Smooth muscle cell (in vitro differentiated cells): ENCODE results near the gene LIPI. TPM values are rescaled to one million over a fixed set of nuclear protein-coding genes. Genes with fewer than 3 reads are reported as not detected.

ENCODE experiments used
- DNase-seq: peaks from one replicate; lab custom pipeline; 2025; ENCODE audit not compliant: unreplicated experiment; lab: John Stamatoyannopoulos, UW
- H2AFZ ChIP-seq: fragments of 200-600 bp; sonication (generic); 2 replicates; pipeline ENCODE4 v1.6.0; 2016; ENCODE audit warnings: antibody characterized with exemption, low read depth, mild to moderate bottlenecking
- H3F3A ChIP-seq: fragments of 200-600 bp; sonication (generic); 2 replicates; pipeline ENCODE4 v1.6.0; 2017; ENCODE audit warnings: antibody characterized with exemption, low read depth
- H3K27ac ChIP-seq: fragments of 200-600 bp; sonication (generic); 2 replicates; pipeline ENCODE4 v1.5.1; 2016; ENCODE audit warnings: low read depth, mild to moderate bottlenecking
- H3K27me3 ChIP-seq: fragments of 200-600 bp; sonication (generic); 2 replicates; pipeline ENCODE4 v1.6.1; 2016; ENCODE audit warnings: low read depth, mild to moderate bottlenecking
- H3K36me3 ChIP-seq: fragments of 200-600 bp; sonication (generic); 2 replicates; pipeline ENCODE4 v1.5.1; 2016; ENCODE audit warnings: low read depth
- H3K4me1 ChIP-seq: fragments of 200-600 bp; sonication (generic); 2 replicates; pipeline ENCODE4 v1.5.1; 2016; ENCODE audit warnings: low read depth
- H3K4me2 ChIP-seq: fragments of 200-600 bp; sonication (generic); 2 replicates; pipeline ENCODE4 v1.6.0; 2016; ENCODE audit warnings: mild to moderate bottlenecking
- H3K4me3 ChIP-seq: fragments of 200-600 bp; sonication (generic); 2 replicates; pipeline ENCODE4 v1.5.1; 2016; ENCODE audit warnings: mild to moderate bottlenecking
- H3K79me2 ChIP-seq: fragments of 200-600 bp; sonication (generic); 2 replicates; pipeline ENCODE4 v1.6.0; 2016; ENCODE audit warnings: low read depth, mild to moderate bottlenecking
- H3K9ac ChIP-seq: fragments of 200-600 bp; sonication (generic); 2 replicates; pipeline ENCODE4 v1.6.0; 2016; ENCODE audit warnings: low read depth
- H3K9me3 ChIP-seq: fragments of 200-600 bp; sonication (generic); replicated peaks from 2 replicates; pipeline ENCODE4 v1.5.1; 2016; ENCODE audit warnings: low read depth
- H4K20me1 ChIP-seq: fragments of 200-600 bp; sonication (generic); 2 replicates; pipeline ENCODE4 v1.6.0; 2016; ENCODE audit warnings: low read depth
- WGBS: methylation state at CpG from one replicate; pipeline ENCODE4 v1.1.7; 2016; ENCODE audit warnings: low lambda C conversion rate; 5-methylcytosine and 5-hydroxymethylcytosine counted together
- polyA plus RNA-seq: library from polyadenylated mRNA; unstranded; fragments of >200 nt; fragmentation: Nextera tagmentation; extraction: Ambion mirVana; gene quantifications from 2 replicates; pipeline ENCODE4 v1.2.1, GENCODE V29; 2016
- total RNA-seq: library from RNA; depleted of rRNA; stranded (reverse); fragments of >200 nt; gene quantifications from 2 replicates; pipeline ENCODE4 v1.2.3, GENCODE V29; 2014
- TF ChIP-seq, protein P1 (sequence below): fragments of 200-600 bp; sonication (generic); IDR thresholded peaks from 2 replicates; pipeline ENCODE4 v1.5.1; 2017; ENCODE audit warnings: borderline replicate concordance, mild to moderate bottlenecking, antibody characterized with exemption; ENCODE audit not compliant: insufficient read depth, poor library complexity, severe bottlenecking

Gene LIPI
- total and polyA plus RNA-seq, 2 experiments from 2014 or later: not detected

GRCh38 chr21:14121719-14122118, 89.0 kb downstream of the LIPI start:
- no peak overlapping the region for H3K4me3 ChIP-seq
- no peak overlapping the region for H3K4me2 ChIP-seq
- no peaks in the 10 kb centered on the region for H3K9me3 ChIP-seq
- H3K9ac ChIP-seq: no peak overlapping the region
- no peak for DNase-seq
- no peaks in the 10 kb centered on the region for H3K79me2 ChIP-seq
- H3F3A ChIP-seq: no peaks in the 10 kb centered on the region
- no peaks in the 10 kb centered on the region for H3K36me3 ChIP-seq
- TF ChIP-seq, protein P1, sequence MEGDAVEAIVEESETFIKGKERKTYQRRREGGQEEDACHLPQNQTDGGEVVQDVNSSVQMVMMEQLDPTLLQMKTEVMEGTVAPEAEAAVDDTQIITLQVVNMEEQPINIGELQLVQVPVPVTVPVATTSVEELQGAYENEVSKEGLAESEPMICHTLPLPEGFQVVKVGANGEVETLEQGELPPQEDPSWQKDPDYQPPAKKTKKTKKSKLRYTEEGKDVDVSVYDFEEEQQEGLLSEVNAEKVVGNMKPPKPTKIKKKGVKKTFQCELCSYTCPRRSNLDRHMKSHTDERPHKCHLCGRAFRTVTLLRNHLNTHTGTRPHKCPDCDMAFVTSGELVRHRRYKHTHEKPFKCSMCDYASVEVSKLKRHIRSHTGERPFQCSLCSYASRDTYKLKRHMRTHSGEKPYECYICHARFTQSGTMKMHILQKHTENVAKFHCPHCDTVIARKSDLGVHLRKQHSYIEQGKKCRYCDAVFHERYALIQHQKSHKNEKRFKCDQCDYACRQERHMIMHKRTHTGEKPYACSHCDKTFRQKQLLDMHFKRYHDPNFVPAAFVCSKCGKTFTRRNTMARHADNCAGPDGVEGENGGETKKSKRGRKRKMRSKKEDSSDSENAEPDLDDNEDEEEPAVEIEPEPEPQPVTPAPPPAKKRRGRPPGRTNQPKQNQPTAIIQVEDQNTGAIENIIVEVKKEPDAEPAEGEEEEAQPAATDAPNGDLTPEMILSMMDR: no peak
- no peak overlapping the region for H2AFZ ChIP-seq
- H3K4me1 ChIP-seq: no peaks in the 10 kb centered on the region
- H3K27me3 ChIP-seq: no peaks in the 10 kb centered on the region
- 98% methylated on average over 5 of the region's 5 CpGs for WGBS
- H4K20me1 ChIP-seq: no peaks in the 10 kb centered on the region
- no peak overlapping the region for H3K27ac ChIP-seq

DNA sequence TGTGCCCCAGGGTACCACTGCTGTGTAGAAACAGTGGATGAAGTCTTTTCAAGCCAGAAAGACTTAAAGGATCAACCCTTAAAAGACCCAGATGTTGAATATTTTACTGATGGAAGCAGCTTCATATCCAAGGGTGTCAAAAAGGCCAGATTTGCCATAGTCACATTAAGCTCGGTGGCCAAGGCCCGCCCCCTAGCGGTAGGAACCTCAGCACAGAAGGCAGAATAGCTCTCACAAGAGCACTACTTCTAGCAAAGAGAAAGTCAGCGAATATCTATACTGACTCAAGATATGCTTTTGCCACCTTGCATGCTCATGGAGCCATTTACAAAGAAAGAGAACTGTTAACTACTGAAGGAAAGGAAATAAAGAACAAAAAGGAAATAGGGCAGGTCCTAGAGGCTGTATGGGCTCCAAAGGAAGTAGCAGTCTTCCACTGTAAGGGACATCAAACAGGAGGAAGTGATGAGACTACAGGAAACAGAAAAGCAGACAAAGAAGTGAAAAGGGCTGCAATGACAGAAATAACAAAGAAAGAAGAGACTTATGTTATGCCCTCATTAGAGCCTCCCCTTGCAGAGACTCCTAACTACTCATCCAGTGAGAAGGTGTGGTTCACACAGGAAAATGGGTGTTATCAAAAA, 90.5 kb downstream of the LIPI start:
- no peaks in the 10 kb centered on the region for H4K20me1 ChIP-seq
- no peak overlapping the region for H3K27ac ChIP-seq
- 17% methylated on average over 4 of the region's 4 CpGs for WGBS
- H3K36me3 ChIP-seq: no peaks in the 10 kb centered on the region
- no peaks in the 10 kb centered on the region for H3K4me1 ChIP-seq
- no peak overlapping the region for H3K9ac ChIP-seq
- H3K9me3 ChIP-seq: no peaks in the 10 kb centered on the region
- H3K4me2 ChIP-seq: no peak overlapping the region
- no peak overlapping the region for H2AFZ ChIP-seq
- no peak for DNase-seq
- H3K27me3 ChIP-seq: no peaks in the 10 kb centered on the region
- H3F3A ChIP-seq: no peaks in the 10 kb centered on the region
- no peaks in the 10 kb centered on the region for H3K79me2 ChIP-seq
- no peak overlapping the region for H3K4me3 ChIP-seq
- TF ChIP-seq, protein P1: peak; percentile 60

- no peaks in the 10 kb centered on the region for H3F3A ChIP-seq
- no peak overlapping the region for H3K9ac ChIP-seq
- H3K79me2 ChIP-seq: no peaks in the 10 kb centered on the region
- no peaks in the 10 kb centered on the region for H3K27me3 ChIP-seq
- WGBS: 64% methylated on average over 3 of the region's 3 CpGs
- TF ChIP-seq, protein P1: no peak
- no peak for DNase-seq
- no peak overlapping the region for H3K4me2 ChIP-seq
- no peaks in the 10 kb centered on the region for H3K9me3 ChIP-seq
- no peaks in the 10 kb centered on the region for H3K36me3 ChIP-seq
- H2AFZ ChIP-seq: no peak overlapping the region
- H3K27ac ChIP-seq: no peak overlapping the region
- H3K4me1 ChIP-seq: no peaks in the 10 kb centered on the region
- H3K4me3 ChIP-seq: no peak overlapping the region
- no peaks in the 10 kb centered on the region for H4K20me1 ChIP-seq
Measured at GRCh38 chr21:14119038-14119437, 91.7 kb downstream of the LIPI start.

GRCh38 chr21:14116080-14116481, 94.7 kb downstream of the LIPI start:
- WGBS: 93% methylated on average over 6 of the region's 6 CpGs
- no peaks in the 10 kb centered on the region for H3K27me3 ChIP-seq
- no peaks in the 10 kb centered on the region for H3K36me3 ChIP-seq
- no peaks in the 10 kb centered on the region for H3K9me3 ChIP-seq
- no peak overlapping the region for H2AFZ ChIP-seq
- no peak overlapping the region for H3K4me3 ChIP-seq
- no peaks in the 10 kb centered on the region for H3K79me2 ChIP-seq
- TF ChIP-seq, protein P1: no peak
- H4K20me1 ChIP-seq: no peaks in the 10 kb centered on the region
- no peak overlapping the region for H3K9ac ChIP-seq
- DNase-seq: no peak
- H3K4me2 ChIP-seq: no peak overlapping the region
- H3K4me1 ChIP-seq: no peaks in the 10 kb centered on the region
- no peak overlapping the region for H3K27ac ChIP-seq
- no peaks in the 10 kb centered on the region for H3F3A ChIP-seq
